ENCODE data around the gene ALKBH7. TPM values are rescaled to one million over a fixed set of nuclear protein-coding genes. Genes with fewer than 3 reads are reported as not detected.

The ALKBH7 gene
- total RNA-seq, 1 donor: 52.1 TPM

- Histone ChIP-seq H3K79me2 (ENCODE audit: insufficient read depth, low read length) (peaks cover 57% of the 10 kb centered on the region), H3K4me3 (ENCODE audit: insufficient read depth, low read length) (peak overlapping the region; percentile 94), H3K4me1 (ENCODE audit: insufficient read depth, low read length) (peaks cover 5% of the 10 kb centered on the region), H3K27ac (ENCODE audit: low read depth, low read length) (peak overlapping the region; percentile 75), H3K9me3 (ENCODE audit: low read depth, low read length) (no peaks in the 10 kb centered on the region), H2AFZ (ENCODE audit: low read length) (peak overlapping the region; percentile 36), H3K4me2 (ENCODE audit: insufficient read depth, low read length) (peak overlapping the region; percentile 94), H4K20me1 (ENCODE audit: insufficient read depth, low read length) (peaks cover 51% of the 10 kb centered on the region), H3K36me3 (ENCODE audit: insufficient read depth, low read length) (peaks cover 41% of the 10 kb centered on the region), H3K27me3 (ENCODE audit: insufficient read depth, low read length) (no peaks in the 10 kb centered on the region)
- peak; percentile 97 for DNase-seq (ENCODE audit: insufficient read length, low spot score, missing footprints)
- no peak for TF ChIP-seq CTCF (IDR thresholded peaks at IDR 0.05; ENCODE audit: extremely low read depth, low read depth, low read length)
These were observed 51.1 kb downstream of the ALKBH7 start for GRCh38 chr19:6423499-6424194.

- peak within 1 kb of the TSS; percentile 87 for H2AFZ ChIP-seq (ENCODE audit: low read length)
- no peak for TF ChIP-seq CTCF (IDR thresholded peaks at IDR 0.05; ENCODE audit: extremely low read depth, low read depth, low read length)
- DNase-seq (ENCODE audit: insufficient read length, low spot score, missing footprints): peak; percentile 100
- H3K4me3 ChIP-seq (ENCODE audit: insufficient read depth, low read length): peak within 1 kb of the TSS; percentile 94
- H3K36me3 ChIP-seq (ENCODE audit: insufficient read depth, low read length): peaks cover 34% of the 10 kb centered on the region
- peak within 1 kb of the TSS; percentile 94 for H3K4me2 ChIP-seq (ENCODE audit: insufficient read depth, low read length)
- peaks cover 46% of the 10 kb centered on the region for H4K20me1 ChIP-seq (ENCODE audit: insufficient read depth, low read length)
- H3K27me3 ChIP-seq (ENCODE audit: insufficient read depth, low read length): no peaks in the 10 kb centered on the region
- H3K27ac ChIP-seq (ENCODE audit: low read depth, low read length): peak within 1 kb of the TSS; percentile 75
- peaks cover 49% of the 10 kb centered on the region for H3K79me2 ChIP-seq (ENCODE audit: insufficient read depth, low read length)
- H3K4me1 ChIP-seq (ENCODE audit: insufficient read depth, low read length): peaks cover 5% of the 10 kb centered on the region
- no peaks in the 10 kb centered on the region for H3K9me3 ChIP-seq (ENCODE audit: low read depth, low read length)
These were observed 51.8 kb downstream of the ALKBH7 start, which contains the start of gene KHSRP for GRCh38 chr19:6424195-6424938. Gene KHSRP, minus strand, starts transcription at chr19:6424811. Its CDS starts 110 bp downstream, at chr19:6424701.

Small RNA genes within 50 kb of the gene (small RNA-seq; reads per million reads assigned to genes)
- gene MIR6790: not detected
- not detected for gene MIR6885

Other genes with a start within 250 kb of the ALKBH7 start
- gene ACSBG2, start 237.1 kb upstream of the ALKBH7 start, total RNA-seq: not detected in 2 replicates
- 14.7 and 15.9 TPM in 2 replicates for gene MLLT1, start 92.8 kb upstream of the ALKBH7 start, total RNA-seq
- under 0.01 TPM in 1 of 2 replicates, not detected in the other for gene ACER1, start 39.2 kb upstream of the ALKBH7 start, total RNA-seq
- gene CLPP, start 11.3 kb upstream of the ALKBH7 start, total RNA-seq: 31.5 and 32.4 TPM in 2 replicates
- gene PSPN, start 3.1 kb downstream of the ALKBH7 start, total RNA-seq: 1.1 and 1.2 TPM in 2 replicates
- 47.1 and 48.1 TPM in 2 replicates for gene GTF2F1, start 20.4 kb downstream of the ALKBH7 start, total RNA-seq
- 89.9 and 90.5 TPM in 2 replicates for gene KHSRP, start 52.0 kb downstream of the ALKBH7 start, total RNA-seq
- gene SLC25A41, start 61.0 kb downstream of the ALKBH7 start, total RNA-seq: not detected in 2 replicates
- 22.8 and 23.6 TPM in 2 replicates for gene SLC25A23, start 87.0 kb downstream of the ALKBH7 start, total RNA-seq
- not detected in 2 replicates for gene CRB3, start 91.5 kb downstream of the ALKBH7 start, total RNA-seq
- gene DENND1C, start 109.0 kb downstream of the ALKBH7 start, total RNA-seq: not detected in 2 replicates
- gene TUBB4A, start 129.5 kb downstream of the ALKBH7 start, total RNA-seq: not detected in 2 replicates
- gene TNFSF9, start 158.2 kb downstream of the ALKBH7 start, total RNA-seq: 12.7 and 16.6 TPM in 2 replicates
- 0.29 TPM in 1 of 2 replicates, not detected in the other for gene CD70, start 218.4 kb downstream of the ALKBH7 start, total RNA-seq

All from osteoblast (primary cell).